Kidney (tissue), 14 donors: ENCODE measurements around the gene VANGL1. TPM values are rescaled to one million over a fixed set of nuclear protein-coding genes. Genes with fewer than 3 reads are reported as not detected.

ENCODE experiments used
- DNase-seq, 5 donors: peaks; one replicate each; pipeline ENCODE4 v3.0.0-alpha.2; 2013 to 2020
- FAIRE-seq: peaks from 2 replicates; lab custom pipeline; 2012; peaks lifted over from hg19 to GRCh38; lab: Jason Lieb, UNC
- H3K27ac ChIP-seq, 2 donors: one replicate each; pipeline ENCODE4 v1.7.0; 2013; ENCODE audit warnings: low read depth in 2 of 2, low read length in 2 of 2, inconsistent platforms in 1 of 2
- H3K27me3 ChIP-seq: one replicate; pipeline ENCODE4 v1.7.1; 2013; ENCODE audit warnings: low read length, inconsistent platforms; ENCODE audit not compliant: control insufficient read depth, insufficient read depth
- H3K36me3 ChIP-seq, 3 donors: one replicate each; pipeline versions ENCODE4 v1.7.0 to v1.7.1; 2013; ENCODE audit warnings: low read length in 3 of 3, control low read depth in 1 of 3, inconsistent platforms in 1 of 3; ENCODE audit not compliant: insufficient read depth in 3 of 3, control insufficient read depth in 2 of 3
- H3K4me1 ChIP-seq, 3 donors: one replicate each; pipeline versions ENCODE4 v1.7.0 to v1.7.1; 2013; ENCODE audit warnings: low read length in 3 of 3, inconsistent platforms in 1 of 3, low read depth in 1 of 3; ENCODE audit not compliant: control insufficient read depth in 2 of 3, insufficient read depth in 2 of 3
- H3K4me3 ChIP-seq, 3 donors: one replicate each; pipeline versions ENCODE4 v1.7.0 to v1.8.1; 2013; ENCODE audit warnings: low read length in 3 of 3, control low read depth in 1 of 3, inconsistent platforms in 1 of 3
- H3K9ac ChIP-seq, 3 donors: one replicate each; pipeline versions ENCODE4 v1.7.0 to v1.7.1; 2013; ENCODE audit warnings: low read length in 3 of 3, control low read depth in 1 of 3, inconsistent platforms in 1 of 3
- H3K9me3 ChIP-seq, 3 donors: one replicate each; pipeline versions ENCODE4 v1.7.0 to v1.7.1; 2013; ENCODE audit warnings: low read length in 3 of 3, control low read depth in 1 of 3, inconsistent platforms in 1 of 3; ENCODE audit not compliant: control insufficient read depth in 2 of 3, insufficient read depth in 1 of 3
- CTCF ChIP-seq: IDR thresholded peaks from 3 replicates; pipeline ENCODE4 v1.5.1; 2012; ENCODE audit warnings: mild to moderate bottlenecking, moderate library complexity, borderline replicate concordance; ENCODE audit not compliant: insufficient read depth; ENCODE audit errors: extremely low read depth
- intact Hi-C: fragments of 100-400 bp; cut with DNase I; formaldehyde crosslinking; loops from one replicate; pipeline ENCODE4 v1.11.1; 2022
- polyA plus RNA-seq: library from polyadenylated mRNA; stranded (reverse); fragments of 350-450 nt; fragmentation: Illumina TruSeq; extraction: RNeasy Lipid Tissue Mini Kit (QIAGEN cat#74804); gene quantifications from one replicate; pipeline ENCODE4 v1.2.3, GENCODE V29; 2014; ENCODE audit warnings: low read depth, low replicate concordance; ENCODE audit not compliant: insufficient read depth
- total RNA-seq: library from RNA; stranded (reverse); fragmentation: NEBNext Ultra II Directional; extraction: Animal tissue kit (Norgen Biotek cat#: 25700); gene quantifications from one replicate; pipeline ENCODE4 v1.2.1, GENCODE V29; 2021
- donor health status: control.
- donor health status: control.
- donor health status: control.
- donor health status: control.
- donor health status: control.
- donor health status: DM: yes; HTN: yes; CAD: no.
- donor health status: Normal renal cell carcinoma (clear cell type).

VANGL1 gene
- total and polyA plus RNA-seq, 2 donors from 2014 or later, result 2.7 to 12.3 TPM

- Histone ChIP-seq H3K36me3 (no peaks in the 10 kb centered on the region), H3K4me3 (no peak overlapping the region), H3K9ac (no peak overlapping the region), H3K27ac (no peak overlapping the region), H3K4me1 (peaks cover 0 to 14% (median 13%) of the 10 kb centered on the region in 3 donors), H3K9me3 (no peaks in the 10 kb centered on the region), H3K27me3 (no peaks in the 10 kb centered on the region)
- intact Hi-C loops, result no loop called here
- FAIRE-seq, result no peak
- no peak for DNase-seq
- TF ChIP-seq CTCF, result no peak
Observed at GRCh38 chr1:115718011-115718754, 76.4 kb downstream of the VANGL1 start.

DNA sequence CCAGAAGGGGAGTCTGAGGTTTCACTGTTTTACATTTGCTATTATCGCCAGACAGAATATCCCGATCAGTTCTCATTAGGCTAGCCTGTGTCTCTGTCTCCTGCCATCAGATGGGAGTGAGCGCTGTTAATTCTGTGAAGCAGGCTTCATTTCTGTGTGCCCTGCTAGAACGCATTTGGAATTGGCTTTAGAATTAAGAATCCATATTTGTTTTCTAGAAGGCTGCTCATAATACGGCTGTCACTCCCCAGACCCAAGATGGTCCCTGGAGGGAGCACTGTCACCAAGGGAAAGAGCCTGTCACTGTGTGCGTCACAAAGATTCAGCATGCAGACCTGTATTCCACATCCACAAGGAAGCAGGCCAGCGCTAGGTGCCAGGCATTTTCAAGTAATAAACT lies 77.5 kb downstream of the VANGL1 start:
- Histone ChIP-seq H3K9me3 (no peaks in the 10 kb centered on the region), H3K27ac (no peak overlapping the region), H3K4me3 (no peak overlapping the region), H3K9ac (no peak overlapping the region), H3K36me3 (no peaks in the 10 kb centered on the region), H3K4me1 (peaks cover 0 to 10% (median 5%) of the 10 kb centered on the region in 3 donors), H3K27me3 (no peaks in the 10 kb centered on the region)
- no peak for DNase-seq
- intact Hi-C loops, result no loop called here
- FAIRE-seq, result no peak
- TF ChIP-seq CTCF, result no peak

DNA sequence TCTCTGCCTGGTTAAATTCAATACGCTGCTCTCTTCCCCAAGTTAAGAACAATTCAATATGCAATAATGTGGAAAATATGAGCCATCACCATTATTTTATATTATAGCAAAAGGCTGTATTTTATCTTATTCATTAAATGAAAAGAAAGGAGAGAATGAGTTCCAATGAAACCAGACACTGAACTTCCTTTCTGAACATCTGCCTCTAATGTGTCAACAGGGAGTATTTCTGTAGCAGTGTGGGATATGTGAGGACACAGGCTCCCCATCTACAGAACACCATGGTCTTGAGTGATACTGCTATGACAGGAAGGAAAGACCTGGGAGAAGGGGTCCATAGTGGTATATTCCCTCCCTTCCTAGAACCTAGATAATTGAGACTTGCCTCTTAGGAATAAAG lies 80.5 kb downstream of the VANGL1 start:
- H3K4me1 ChIP-seq, result no peaks in the 10 kb centered on the region
- FAIRE-seq (no peak), DNase-seq (no peak)
- no peaks in the 10 kb centered on the region for H3K9me3 ChIP-seq
- no peak overlapping the region for H3K27ac ChIP-seq
- no peak for TF ChIP-seq CTCF
- no peak overlapping the region for H3K9ac ChIP-seq
- H3K4me3 ChIP-seq, result no peak overlapping the region
- no peaks in the 10 kb centered on the region for H3K27me3 ChIP-seq
- intact Hi-C loops, result no loop called here
- no peaks in the 10 kb centered on the region for H3K36me3 ChIP-seq
